Kidney (tissue), 14 donors: ENCODE data around the gene BACH2. TPM values are rescaled to one million over a fixed set of nuclear protein-coding genes. Genes with fewer than 3 reads are reported as not detected.

Experiments
- DNase-seq, 5 donors: peaks; one replicate each; pipeline ENCODE4 v3.0.0-alpha.2; 2013 to 2020
- FAIRE-seq: peaks from 2 replicates; lab custom pipeline; 2012; peaks lifted over from hg19 to GRCh38; lab: Jason Lieb, UNC
- H3K27ac ChIP-seq, 2 donors: one replicate each; pipeline ENCODE4 v1.7.0; 2013; ENCODE audit warnings: low read depth in 2 of 2, low read length in 2 of 2, inconsistent platforms in 1 of 2
- H3K27me3 ChIP-seq: one replicate; pipeline ENCODE4 v1.7.1; 2013; ENCODE audit warnings: low read length, inconsistent platforms; ENCODE audit not compliant: control insufficient read depth, insufficient read depth
- H3K36me3 ChIP-seq, 3 donors: one replicate each; pipeline versions ENCODE4 v1.7.0 to v1.7.1; 2013; ENCODE audit warnings: low read length in 3 of 3, control low read depth in 1 of 3, inconsistent platforms in 1 of 3; ENCODE audit not compliant: insufficient read depth in 3 of 3, control insufficient read depth in 2 of 3
- H3K4me1 ChIP-seq, 3 donors: one replicate each; pipeline versions ENCODE4 v1.7.0 to v1.7.1; 2013; ENCODE audit warnings: low read length in 3 of 3, inconsistent platforms in 1 of 3, low read depth in 1 of 3; ENCODE audit not compliant: control insufficient read depth in 2 of 3, insufficient read depth in 2 of 3
- H3K4me3 ChIP-seq, 3 donors: one replicate each; pipeline versions ENCODE4 v1.7.0 to v1.8.1; 2013; ENCODE audit warnings: low read length in 3 of 3, control low read depth in 1 of 3, inconsistent platforms in 1 of 3
- H3K9ac ChIP-seq, 3 donors: one replicate each; pipeline versions ENCODE4 v1.7.0 to v1.7.1; 2013; ENCODE audit warnings: low read length in 3 of 3, control low read depth in 1 of 3, inconsistent platforms in 1 of 3
- H3K9me3 ChIP-seq, 3 donors: one replicate each; pipeline versions ENCODE4 v1.7.0 to v1.7.1; 2013; ENCODE audit warnings: low read length in 3 of 3, control low read depth in 1 of 3, inconsistent platforms in 1 of 3; ENCODE audit not compliant: control insufficient read depth in 2 of 3, insufficient read depth in 1 of 3
- CTCF ChIP-seq: IDR thresholded peaks from 3 replicates; pipeline ENCODE4 v1.5.1; 2012; ENCODE audit warnings: mild to moderate bottlenecking, moderate library complexity, borderline replicate concordance; ENCODE audit not compliant: insufficient read depth; ENCODE audit errors: extremely low read depth
- intact Hi-C: fragments of 100-400 bp; cut with DNase I; formaldehyde crosslinking; loops from one replicate; pipeline ENCODE4 v1.11.1; 2022
- polyA plus RNA-seq: library from polyadenylated mRNA; stranded (reverse); fragments of 350-450 nt; fragmentation: Illumina TruSeq; extraction: RNeasy Lipid Tissue Mini Kit (QIAGEN cat#74804); gene quantifications from one replicate; pipeline ENCODE4 v1.2.3, GENCODE V29; 2014; ENCODE audit warnings: low read depth, low replicate concordance; ENCODE audit not compliant: insufficient read depth
- total RNA-seq: library from RNA; stranded (reverse); fragmentation: NEBNext Ultra II Directional; extraction: Animal tissue kit (Norgen Biotek cat#: 25700); gene quantifications from one replicate; pipeline ENCODE4 v1.2.1, GENCODE V29; 2021
- donor health status: control.
- donor health status: control.
- donor health status: control.
- donor health status: control.
- donor health status: control.
- donor health status: DM: yes; HTN: yes; CAD: no.
- donor health status: Normal renal cell carcinoma (clear cell type).

Gene BACH2
- total and polyA plus RNA-seq, 2 donors from 2014 or later = 0.32 to 6.9 TPM

GRCh38 chr6:90297115-90297866 is 648 bp upstream of the BACH2 start:
- H3K4me1 ChIP-seq = peaks cover 0 to 6% (median 3%) of the 10 kb centered on the region in 3 donors
- peak overlapping the region; percentile 15 to 65 (median 15) for H3K9ac ChIP-seq
- peak overlapping the region; percentile 5 to 38 for H3K27ac ChIP-seq
- intact Hi-C loops = no loop called here
- TF ChIP-seq CTCF = no peak
- FAIRE-seq (no peak), DNase-seq (peak in 4 of 5 donors; percentile 25 to 73 (median 58))
- H3K9me3 ChIP-seq = no peaks in the 10 kb centered on the region
- H3K36me3 ChIP-seq = no peaks in the 10 kb centered on the region
- peak overlapping the region in 2 of 3 donors; percentile 45 to 75 for H3K4me3 ChIP-seq
- no peaks in the 10 kb centered on the region for H3K27me3 ChIP-seq

GRCh38 chr6:90295854-90296340 is 746 bp downstream of the BACH2 start:
- peak; percentile 79 to 92 (median 87) for DNase-seq
- intact Hi-C loops = no loop called here
- Histone ChIP-seq H3K4me1 (peaks cover 0 to 6% (median 3%) of the 10 kb centered on the region in 3 donors), H3K27me3 (no peaks in the 10 kb centered on the region), H3K27ac (no peak overlapping the region), H3K9ac (peak overlapping the region; percentile 37 to 54 (median 51)), H3K4me3 (peak overlapping the region; percentile 72 to 79 (median 75)), H3K36me3 (no peaks in the 10 kb centered on the region), H3K9me3 (no peaks in the 10 kb centered on the region)
- no peak for FAIRE-seq
- TF ChIP-seq CTCF = peak; percentile 20

- H3K9ac ChIP-seq = peak overlapping the region; percentile 37 to 54 (median 51)
- no peaks in the 10 kb centered on the region for H3K36me3 ChIP-seq
- DNase-seq (peak; percentile 49 to 83 (median 73)), FAIRE-seq (no peak)
- TF ChIP-seq CTCF = peak; percentile 6
- H3K4me3 ChIP-seq = peak overlapping the region; percentile 72 to 79 (median 75)
- no peaks in the 10 kb centered on the region for H3K9me3 ChIP-seq
- H3K4me1 ChIP-seq = peaks cover 0 to 6% (median 3%) of the 10 kb centered on the region in 3 donors
- intact Hi-C loops = no loop called here
- no peak overlapping the region for H3K27ac ChIP-seq
- H3K27me3 ChIP-seq = no peaks in the 10 kb centered on the region
These were observed 1.4 kb downstream of the BACH2 start for GRCh38 chr6:90294989-90295853.
